Astrocyte of the hippocampus (primary cell): ENCODE measurements around the gene ADCY10.
A peak's percentile ranks its signal among the peaks of the same experiment; 100 is the strongest.
"Not testable (repeated sequence)": the region's sequence is repeated elsewhere in the genome, so short reads cannot be mapped to it uniquely, and the experiment has no call there.

Experiments used
- DNase-seq: peaks from one replicate; pipeline ENCODE4 v3.0.0; 2011; ENCODE audit warnings: low read depth, low spot score

Gene ADCY10, protein sequence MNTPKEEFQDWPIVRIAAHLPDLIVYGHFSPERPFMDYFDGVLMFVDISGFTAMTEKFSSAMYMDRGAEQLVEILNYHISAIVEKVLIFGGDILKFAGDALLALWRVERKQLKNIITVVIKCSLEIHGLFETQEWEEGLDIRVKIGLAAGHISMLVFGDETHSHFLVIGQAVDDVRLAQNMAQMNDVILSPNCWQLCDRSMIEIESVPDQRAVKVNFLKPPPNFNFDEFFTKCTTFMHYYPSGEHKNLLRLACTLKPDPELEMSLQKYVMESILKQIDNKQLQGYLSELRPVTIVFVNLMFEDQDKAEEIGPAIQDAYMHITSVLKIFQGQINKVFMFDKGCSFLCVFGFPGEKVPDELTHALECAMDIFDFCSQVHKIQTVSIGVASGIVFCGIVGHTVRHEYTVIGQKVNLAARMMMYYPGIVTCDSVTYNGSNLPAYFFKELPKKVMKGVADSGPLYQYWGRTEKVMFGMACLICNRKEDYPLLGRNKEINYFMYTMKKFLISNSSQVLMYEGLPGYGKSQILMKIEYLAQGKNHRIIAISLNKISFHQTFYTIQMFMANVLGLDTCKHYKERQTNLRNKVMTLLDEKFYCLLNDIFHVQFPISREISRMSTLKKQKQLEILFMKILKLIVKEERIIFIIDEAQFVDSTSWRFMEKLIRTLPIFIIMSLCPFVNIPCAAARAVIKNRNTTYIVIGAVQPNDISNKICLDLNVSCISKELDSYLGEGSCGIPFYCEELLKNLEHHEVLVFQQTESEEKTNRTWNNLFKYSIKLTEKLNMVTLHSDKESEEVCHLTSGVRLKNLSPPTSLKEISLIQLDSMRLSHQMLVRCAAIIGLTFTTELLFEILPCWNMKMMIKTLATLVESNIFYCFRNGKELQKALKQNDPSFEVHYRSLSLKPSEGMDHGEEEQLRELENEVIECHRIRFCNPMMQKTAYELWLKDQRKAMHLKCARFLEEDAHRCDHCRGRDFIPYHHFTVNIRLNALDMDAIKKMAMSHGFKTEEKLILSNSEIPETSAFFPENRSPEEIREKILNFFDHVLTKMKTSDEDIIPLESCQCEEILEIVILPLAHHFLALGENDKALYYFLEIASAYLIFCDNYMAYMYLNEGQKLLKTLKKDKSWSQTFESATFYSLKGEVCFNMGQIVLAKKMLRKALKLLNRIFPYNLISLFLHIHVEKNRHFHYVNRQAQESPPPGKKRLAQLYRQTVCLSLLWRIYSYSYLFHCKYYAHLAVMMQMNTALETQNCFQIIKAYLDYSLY (N-terminal part only)

DNA sequence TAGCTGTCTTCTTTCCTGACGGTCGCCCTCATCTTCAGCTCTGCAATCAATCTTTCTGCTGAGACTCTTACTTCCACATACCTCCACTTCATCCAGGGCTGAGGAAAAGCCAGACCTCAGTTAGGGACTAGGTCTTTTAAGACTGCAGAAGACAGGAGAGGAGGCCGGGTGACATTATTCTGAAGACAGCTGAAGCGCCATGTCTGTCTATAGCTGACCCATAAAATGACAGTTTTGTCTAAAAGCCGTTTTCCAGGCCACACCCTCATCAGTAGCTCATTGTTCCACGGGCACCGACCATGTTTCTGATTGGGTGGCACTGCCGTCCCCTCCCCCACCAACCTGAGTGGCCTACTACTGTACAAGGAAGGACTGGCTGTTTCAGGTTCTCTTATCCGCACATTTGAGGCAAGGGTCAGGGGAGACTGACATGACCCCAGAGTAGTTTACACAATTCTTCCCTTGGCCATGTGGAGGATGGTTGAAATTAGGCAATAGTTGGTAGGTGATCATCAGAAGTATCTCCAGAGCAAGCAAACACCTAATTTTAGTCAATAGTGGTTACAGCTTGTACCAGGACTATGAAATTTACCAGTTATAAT lies at the start of gene ADCY10:
Gene ADCY10 (minus strand): TSS at position 240 of the 602 bp plus-strand sequence. CDS start 8,994 bp downstream, outside the sequence.
- no peak for DNase-seq

DNA sequence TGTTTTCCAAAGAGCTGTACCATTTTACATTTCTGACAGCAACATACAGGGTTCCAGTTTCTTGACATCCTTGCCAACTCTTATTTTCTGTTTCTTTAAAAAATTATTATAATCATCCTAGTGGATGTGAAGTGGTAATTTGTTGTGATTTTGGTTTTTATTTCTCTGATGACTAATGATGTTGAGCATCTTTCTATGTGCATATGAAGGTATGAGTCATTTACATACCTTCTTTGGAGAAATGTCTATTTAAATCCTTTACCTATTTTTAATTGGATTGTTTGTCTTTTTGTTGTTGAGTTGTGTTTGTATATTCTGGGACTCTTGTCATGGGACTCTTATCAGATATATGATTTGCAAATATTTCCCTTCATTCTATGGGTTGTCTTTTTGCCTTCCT lies 43.8 kb upstream of the ADCY10 start:
- no peak for DNase-seq

DNA sequence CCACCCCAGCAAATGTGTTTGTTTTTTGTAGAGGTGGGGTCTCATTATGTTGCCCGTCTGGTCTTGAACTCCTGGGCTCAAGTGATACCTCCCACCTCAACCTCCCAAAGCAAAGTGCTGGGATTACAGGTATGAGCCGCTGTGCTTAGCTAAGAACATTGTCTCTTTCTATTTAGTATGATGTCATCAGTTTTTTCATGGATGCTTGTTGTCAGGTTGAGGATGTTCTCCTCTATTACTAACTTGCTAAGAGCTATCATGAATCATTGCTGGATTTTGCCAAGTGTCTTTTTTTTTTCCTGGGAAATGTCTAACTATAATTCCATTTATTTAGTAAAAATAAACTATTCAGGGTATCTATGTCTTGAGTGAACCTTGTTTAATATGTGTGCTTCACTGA lies 42.0 kb upstream of the ADCY10 start:
- no peak for DNase-seq

DNA sequence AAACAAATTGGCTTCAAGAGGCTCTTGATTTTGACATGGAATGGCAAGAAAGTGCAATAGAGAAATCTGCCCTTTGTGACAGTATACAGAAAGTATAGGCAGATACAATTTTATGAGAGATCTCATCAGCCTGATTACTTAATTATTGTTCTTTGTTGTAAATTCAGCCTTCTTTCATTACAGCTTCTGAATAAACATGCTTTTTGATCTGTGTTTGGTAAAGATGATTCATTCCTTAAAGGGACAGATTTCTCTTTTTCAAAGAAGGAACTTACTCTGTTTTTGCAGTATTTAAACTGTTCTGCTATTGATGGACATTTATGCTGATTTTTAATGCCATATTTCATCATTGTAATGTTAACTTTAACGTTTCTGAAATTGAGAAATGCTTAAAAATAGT lies 36.6 kb upstream of the ADCY10 start:
- DNase-seq: no peak

DNA sequence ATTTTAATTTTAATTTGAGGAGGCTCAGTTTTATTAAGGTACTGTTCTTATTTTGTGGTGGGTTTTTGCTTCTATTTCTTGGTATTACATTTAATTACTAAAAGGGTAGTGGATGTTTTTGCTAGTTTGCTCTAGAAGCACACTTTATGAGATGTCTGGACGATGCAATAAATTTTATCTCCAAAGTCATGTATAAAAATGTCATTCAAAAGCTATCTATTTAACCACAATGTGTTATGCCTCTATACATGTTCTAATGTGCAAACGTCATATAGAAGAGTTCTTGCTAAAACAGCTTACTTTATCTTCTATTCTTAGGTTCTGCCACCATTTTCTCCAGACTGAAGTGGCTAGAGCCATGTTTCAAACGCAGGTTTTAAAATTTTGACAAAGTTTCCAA lies 35.9 kb upstream of the ADCY10 start:
- no peak for DNase-seq

DNA sequence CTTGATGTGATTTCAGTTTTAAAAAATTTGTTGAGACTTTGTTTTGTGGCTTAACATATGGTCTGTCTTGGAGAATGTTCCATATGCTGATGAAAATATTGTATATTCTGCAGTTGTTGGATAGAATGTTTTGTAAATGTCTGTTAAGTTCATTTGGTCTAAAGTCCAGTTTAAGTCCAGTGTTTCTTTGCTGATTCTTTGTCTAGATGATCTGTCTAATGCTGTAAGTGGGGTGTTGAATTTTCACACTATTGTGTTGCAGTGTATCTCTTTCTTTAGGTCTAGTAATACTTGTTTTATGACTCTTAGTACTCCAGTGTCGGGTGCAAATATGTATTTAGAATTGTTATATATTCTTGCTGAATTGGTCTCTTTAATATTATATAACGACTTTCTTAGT lies 33.8 kb upstream of the ADCY10 start:
- DNase-seq: no peak

DNA sequence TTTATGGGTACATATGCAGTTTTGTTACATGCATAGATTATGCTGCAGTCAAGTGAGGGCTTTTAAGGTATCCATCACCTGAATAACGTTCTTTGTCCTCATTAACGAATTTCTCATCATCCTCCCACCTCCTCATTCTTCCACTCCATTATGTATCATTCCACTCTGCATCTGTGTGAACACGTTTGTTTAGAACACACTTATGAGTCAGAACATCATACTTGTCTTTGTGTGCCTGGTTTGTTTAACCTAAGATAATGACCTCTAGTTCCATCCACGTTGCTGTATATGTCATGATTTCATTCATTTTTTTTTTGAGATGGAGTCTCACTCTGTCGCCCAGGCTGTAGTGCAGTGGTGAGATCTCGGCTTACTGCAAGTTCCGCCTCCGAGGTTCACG lies 29.6 kb upstream of the ADCY10 start:
- no peak for DNase-seq

DNA sequence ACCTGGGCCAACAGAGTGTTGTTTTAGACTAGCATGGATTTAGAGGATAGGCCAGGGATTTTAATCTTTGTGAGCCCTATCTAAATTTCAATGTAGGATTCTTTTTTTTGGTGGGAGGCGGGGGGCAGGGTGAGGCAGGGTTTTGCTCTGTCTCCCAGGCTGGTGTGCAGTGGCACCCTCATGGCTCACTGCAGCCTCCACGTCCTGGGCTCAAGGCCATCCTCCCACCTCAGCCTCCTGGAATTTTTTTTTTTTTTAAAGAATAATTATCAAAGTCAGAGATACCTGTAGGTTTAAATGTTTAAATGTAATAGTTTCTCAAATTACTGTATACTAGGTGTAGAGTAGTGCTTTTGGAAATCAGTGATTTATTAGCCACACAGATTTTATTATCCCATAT lies 26.3 kb upstream of the ADCY10 start:
- no peak for DNase-seq

DNA sequence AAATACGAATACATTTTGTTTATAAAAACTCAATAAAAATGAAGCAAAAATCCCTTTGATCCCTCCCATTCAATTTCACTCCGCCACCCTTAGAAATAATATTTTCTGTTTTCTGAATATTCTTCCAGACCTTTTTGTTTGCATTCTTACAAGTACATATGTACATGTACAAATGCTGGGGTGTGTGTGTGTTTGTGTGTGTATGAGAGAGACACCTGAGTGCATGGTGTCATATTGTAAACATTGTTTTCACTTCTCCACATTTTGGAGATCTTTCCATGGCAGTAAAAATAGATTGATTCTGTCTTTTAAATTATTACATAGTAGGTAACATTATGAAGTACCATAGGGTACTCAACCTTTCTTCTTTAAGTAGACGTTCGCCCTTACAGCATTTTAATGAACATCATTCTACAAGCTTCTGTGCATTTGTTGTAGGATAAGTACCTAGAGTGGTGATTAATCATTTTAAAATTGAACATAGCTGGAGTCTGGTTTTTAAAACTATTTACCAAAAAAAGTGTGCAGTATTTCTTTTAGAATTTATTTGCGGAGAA lies 24.2 kb upstream of the ADCY10 start:
- no peak for DNase-seq

DNA sequence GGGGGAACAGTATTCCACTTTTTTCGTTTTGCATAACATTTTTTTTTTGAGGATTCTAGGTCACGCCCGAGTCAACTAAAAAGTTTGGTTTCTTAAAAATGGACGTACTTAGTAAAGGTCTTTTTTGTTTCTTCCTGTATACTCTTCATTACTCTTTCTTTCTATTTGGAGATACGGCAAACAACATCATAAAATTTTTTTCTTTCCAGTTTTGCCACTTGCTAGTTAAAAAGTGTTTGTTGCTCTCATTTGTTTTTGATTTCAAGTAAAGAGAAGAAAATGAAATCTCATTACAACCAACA lies 23.7 kb upstream of the ADCY10 start:
- DNase-seq: no peak

DNA sequence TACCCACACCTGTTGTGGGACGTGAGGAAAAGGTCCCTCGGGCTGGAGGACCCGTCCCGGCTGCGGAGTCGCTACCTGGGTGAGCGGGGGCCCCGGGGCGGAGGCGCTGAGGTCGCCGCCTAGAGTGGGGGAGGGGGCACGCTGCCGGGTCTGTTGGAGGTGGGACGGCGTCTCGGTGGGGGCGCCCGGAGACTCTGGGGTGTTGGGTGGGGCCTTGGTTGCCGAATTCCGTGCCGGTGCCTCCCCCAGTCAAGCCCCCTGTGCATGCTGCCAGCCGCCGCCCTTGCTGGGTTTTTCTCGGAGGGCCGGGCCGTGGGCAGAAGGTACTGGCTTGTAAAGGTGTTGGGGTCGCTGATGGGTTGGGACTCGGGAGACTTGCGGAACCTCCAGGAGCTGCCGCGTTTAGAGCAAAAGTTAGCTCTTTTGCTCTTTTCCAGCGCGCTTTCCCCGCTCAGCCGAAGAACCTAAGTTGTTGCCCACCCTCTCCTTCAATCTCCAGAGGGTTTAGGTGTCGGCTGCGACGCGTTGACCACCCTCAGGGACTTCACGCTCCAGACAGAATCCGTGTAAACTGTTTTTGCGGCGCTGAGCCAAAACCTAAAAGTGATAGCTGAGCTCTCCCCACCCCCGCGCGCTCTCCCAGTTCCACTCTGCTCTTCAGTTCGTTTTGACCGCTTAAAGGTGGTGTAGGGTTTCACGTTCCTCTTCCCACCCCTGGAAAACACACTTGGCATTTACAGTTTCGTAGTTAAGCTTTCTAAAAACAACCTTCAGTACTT lies 23.2 kb upstream of the ADCY10 start, which contains the start of gene MPC2:
Gene MPC2 (minus strand): TSS at position 143 of the 779 bp plus-strand sequence. CDS start 1,231 bp downstream, outside the sequence.
- peak; percentile 77 for DNase-seq

DNA sequence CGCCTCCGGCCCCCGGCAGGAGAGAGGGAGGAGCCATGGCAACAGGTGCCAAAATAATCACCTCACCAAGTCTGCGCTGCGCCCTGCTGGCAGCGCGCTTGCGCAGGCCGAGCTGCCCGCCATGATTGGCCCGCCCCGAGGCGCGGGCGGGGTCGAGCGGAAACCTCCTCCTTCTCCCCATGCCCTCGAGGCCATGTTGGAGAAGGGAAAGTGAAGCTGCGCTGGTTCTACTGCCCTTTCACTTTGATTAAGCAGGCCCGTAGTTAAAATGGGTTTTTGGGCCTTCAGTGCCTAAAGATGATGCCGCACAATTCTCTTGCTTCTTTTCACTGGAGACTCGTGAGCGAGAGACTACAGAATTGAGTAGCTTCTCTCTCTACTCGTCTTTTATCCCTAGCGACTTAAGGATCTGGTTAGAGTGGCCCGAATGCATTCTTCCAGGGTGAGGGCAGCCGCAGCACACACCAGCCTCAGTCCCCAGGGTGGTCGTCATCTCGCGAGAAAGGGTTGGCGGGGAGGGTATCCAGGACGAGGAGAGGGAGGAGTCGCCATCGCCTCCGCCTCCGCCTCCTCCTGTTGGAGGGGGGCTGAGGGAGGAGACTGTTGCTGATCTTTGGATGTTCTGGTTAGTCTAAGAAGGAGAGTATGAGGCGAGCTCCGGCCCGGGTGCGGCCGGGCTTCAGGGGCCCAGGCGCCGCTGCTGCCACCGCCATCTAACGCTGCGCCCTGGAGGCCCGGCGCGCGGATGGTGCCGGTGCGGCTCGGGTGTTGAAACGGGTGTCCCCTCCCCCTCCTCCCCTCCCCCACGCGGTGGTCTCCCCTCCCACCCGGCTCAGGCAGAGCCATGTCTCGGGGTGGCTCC lies 22.4 kb upstream of the ADCY10 start, which contains the start of gene DCAF6:
Gene DCAF6 (plus strand): TSS at position 616 of the 862 bp plus-strand sequence. CDS start 229 bp downstream, at position 845.
- DNase-seq: peak; percentile 99

DNA sequence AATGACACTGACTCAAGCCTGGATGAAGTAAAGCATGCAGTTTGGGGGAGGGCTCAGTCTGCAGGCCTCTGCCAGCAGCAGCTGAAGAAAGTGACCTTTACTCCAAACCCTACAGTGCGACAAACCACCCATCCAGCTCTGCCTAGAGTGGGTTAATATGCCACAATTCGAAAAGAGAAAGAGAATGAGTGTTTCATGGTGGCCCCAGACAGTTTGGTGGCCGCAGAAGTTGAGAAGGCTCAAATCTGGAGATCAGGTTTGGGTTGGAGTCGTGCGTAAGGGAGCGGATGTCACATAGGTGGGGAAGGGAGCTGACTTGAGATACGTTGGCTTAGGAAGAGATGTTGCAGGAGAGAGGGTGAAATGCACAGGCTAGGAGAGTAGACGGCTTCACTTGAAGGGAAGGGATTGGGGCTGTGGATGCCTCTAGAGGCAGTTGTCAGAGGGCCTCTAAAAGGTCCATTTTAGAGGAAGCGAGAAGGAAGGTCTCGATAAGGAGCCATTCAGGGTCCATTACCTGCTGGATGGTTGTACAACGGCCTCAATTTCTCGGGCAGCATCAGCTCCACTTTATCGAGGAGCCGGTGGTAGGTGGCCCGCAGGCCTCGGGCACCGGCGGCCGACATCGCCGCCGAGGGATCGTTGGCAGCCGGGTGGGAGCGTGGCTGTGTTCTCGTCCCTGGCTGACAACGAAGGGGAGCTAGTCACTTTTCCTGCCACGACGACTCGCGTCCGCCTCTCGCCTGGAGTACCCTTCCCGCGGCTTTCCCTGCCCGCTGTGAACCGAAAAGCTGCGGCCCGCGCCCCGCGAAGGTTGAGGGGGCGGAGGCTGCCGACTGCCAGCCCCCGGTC lies 21.5 kb upstream of the ADCY10 start:
- peak; percentile 64 for DNase-seq

DNA sequence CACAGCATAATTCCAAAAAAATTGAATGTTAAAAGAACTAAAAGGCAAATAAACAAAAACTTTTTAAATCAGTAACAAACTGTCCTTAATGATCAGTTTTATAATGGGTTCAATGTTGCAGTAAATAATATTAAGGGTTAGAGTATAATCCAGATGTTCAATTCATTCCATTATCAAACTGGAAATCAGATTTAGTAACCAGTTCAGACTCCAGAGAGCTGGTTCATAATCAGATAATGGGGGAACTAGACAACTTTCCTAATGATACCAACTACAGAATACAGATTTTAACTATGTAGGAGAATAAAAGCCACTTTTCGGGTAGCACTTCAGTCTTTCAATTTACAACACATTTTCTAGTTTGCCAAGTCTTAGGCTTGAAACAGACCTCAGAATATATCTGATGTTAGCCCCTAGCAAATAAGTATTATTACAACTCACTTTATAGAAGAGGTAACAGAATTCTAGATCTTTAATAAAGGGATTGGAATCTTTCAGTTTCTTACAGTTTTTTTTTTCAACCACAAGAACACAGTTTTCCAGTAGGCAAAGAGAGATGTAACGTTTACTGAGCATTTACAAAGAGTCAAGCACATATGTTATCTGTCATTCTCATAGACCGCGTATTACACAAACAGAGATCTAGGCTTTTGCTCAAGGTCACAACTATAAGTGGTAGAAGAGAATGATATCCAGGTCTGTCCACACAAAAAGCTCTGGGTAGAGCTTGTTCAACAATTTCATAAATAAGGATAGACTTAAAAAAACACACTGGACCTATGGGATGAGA lies 20.7 kb upstream of the ADCY10 start:
- DNase-seq: no peak

DNA sequence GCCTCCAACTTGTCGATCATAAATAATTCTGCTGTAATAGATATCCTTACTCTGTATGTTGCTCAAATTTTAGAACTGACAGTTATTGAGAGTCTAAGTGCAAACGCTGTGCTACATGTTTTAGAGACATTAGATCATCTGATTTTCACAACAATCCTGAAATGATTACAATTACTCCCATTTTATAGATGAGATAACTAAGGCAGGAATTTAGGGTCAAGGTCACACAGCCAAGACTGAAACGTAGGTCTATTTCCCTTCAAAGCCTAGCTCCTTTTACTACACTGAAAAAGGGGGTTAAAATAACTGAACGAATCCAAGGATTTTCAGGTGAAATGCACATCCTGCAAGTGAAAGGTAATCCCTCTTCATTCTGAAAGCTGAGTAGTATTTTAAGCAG lies 19.9 kb upstream of the ADCY10 start:
- DNase-seq: no peak

DNA sequence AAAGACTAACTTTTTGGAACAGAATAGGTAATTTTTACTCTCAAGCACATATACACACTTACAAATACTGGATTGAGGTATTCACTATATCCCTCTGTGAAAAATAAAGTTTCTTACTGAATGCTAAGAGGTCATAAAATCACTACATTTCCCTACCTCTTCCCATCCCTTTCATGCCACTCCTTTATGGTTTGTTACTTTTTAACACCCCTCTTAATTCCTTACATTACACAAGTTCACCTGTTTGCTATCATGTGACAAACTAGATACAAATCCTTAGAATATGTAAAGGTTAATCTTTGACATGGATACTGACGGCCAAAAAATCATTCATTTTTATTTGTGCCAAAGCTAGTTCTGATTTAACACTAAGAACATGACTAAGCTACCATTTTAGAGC lies 15.8 kb upstream of the ADCY10 start:
- no peak for DNase-seq

DNA sequence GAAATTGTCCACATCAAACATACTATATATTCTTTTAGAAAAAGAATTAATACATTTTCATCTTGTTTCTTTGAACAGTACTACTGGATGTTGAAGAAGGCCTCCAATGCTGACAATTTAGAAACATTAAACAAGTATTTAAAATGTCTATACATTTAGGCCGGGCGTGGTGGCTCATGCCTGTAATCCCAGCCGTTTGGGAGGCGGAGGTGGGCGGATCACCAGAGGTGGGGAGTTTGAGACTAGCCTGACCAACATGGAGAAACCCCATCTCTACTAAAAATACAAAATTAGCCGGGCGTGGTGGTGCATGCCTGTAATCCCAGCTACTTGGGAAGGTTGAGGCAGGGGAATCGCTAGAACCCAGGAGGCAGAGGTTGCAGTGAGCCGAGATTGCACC lies 15.0 kb upstream of the ADCY10 start:
- DNase-seq: not testable (repeated sequence)

DNA sequence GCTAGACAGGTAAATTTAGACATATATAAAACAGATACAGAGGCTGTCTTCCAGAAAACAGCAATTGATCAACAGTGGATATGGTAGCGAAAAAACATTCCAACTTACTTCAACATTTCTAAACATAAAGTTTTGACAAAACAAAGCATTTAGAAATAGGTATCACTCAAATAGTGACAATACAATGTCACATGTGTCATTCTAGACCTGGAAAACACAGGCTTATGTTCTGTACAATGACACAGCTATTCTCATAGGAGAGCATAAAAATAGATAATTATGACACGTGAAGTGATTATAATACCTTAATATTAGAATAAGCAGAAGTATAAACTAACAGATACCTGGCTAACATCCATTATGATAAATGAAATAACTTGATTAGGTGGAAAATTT lies 14.5 kb upstream of the ADCY10 start:
- no peak for DNase-seq
